Right lobe of liver (tissue), 4 donors: ENCODE results near the gene EPB41L3.

Experiments
- POLR2A ChIP-seq: fragments of 450-650 bp; IDR thresholded peaks from one replicate; pipeline ENCODE4 v1.6.1; 2017; ENCODE audit warnings: antibody characterized with exemption, mild to moderate bottlenecking
- TF ChIP-seq, protein P1 (sequence below), 4 donors: fragments of 200-600 bp in 3 of 4; fragments of 450-650 bp in 1 of 4; IDR thresholded peaks; one replicate each; pipeline versions ENCODE4 v1.5.1 to v1.8.0; 2016 to 2022; ENCODE audit warnings: antibody characterized with exemption in 4 of 4, mild to moderate bottlenecking in 2 of 4
- donor health status: DM: no; HTN: no; CAD: no.
- donor health status: DM: no; HTN: no; CAD: no.
- donor health status: DM: no; HTN: yes; CAD: no.

DNA sequence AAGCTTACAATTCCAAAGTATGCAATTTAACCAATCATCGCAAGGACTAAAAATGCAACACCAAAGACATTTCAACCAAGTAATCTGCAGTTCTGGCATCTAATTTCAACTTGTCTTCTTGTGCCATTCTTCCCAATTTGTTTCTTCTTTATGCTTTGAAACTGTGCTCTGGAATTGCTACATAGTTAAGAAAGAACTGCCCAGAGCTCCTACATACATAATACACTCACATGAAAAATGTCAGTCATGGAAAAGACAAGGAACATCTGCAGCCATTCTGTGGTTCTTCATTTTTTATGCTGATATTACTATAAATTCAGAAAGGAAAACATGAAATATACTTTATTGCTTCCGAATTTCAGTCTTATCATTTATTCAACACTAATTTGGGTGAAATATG, 4.4 kb downstream of the EPB41L3 start:
- TF ChIP-seq, protein P1, sequence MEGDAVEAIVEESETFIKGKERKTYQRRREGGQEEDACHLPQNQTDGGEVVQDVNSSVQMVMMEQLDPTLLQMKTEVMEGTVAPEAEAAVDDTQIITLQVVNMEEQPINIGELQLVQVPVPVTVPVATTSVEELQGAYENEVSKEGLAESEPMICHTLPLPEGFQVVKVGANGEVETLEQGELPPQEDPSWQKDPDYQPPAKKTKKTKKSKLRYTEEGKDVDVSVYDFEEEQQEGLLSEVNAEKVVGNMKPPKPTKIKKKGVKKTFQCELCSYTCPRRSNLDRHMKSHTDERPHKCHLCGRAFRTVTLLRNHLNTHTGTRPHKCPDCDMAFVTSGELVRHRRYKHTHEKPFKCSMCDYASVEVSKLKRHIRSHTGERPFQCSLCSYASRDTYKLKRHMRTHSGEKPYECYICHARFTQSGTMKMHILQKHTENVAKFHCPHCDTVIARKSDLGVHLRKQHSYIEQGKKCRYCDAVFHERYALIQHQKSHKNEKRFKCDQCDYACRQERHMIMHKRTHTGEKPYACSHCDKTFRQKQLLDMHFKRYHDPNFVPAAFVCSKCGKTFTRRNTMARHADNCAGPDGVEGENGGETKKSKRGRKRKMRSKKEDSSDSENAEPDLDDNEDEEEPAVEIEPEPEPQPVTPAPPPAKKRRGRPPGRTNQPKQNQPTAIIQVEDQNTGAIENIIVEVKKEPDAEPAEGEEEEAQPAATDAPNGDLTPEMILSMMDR (IDR thresholded peaks at IDR 0.05), result no peak
- TF ChIP-seq POLR2A, result no peak
